GM19193 (cell line): Measurements from ENCODE around the gene GTF2I.
"Not testable (repeated sequence)": the region's sequence is repeated elsewhere in the genome, so short reads cannot be mapped to it uniquely, and the experiment has no call there.

Experiments used
- POLR2A ChIP-seq: IDR thresholded peaks from 4 replicates; pipeline ENCODE4 v1.6.1; 2011; ENCODE audit not compliant: insufficient read depth, insufficient read length; ENCODE audit errors: extremely low read depth

GTF2I gene

GRCh38 chr7:74707238-74707637 lies 49.7 kb downstream of the GTF2I start:
- TF ChIP-seq POLR2A, result no peak

GRCh38 chr7:74708569-74709275 lies 51.2 kb downstream of the GTF2I start:
- TF ChIP-seq POLR2A, result no peak

GRCh38 chr7:74709880-74710671 lies 52.6 kb downstream of the GTF2I start:
- TF ChIP-seq POLR2A, result no peak

GRCh38 chr7:74713567-74713966 lies 56.0 kb downstream of the GTF2I start:
- no peak for TF ChIP-seq POLR2A

- TF ChIP-seq POLR2A, result no peak
Measured at GRCh38 chr7:74717889-74718288, 60.4 kb downstream of the GTF2I start.

- TF ChIP-seq POLR2A, result no peak
Measured at GRCh38 chr7:74718336-74718735, 60.8 kb downstream of the GTF2I start.

GRCh38 chr7:74722153-74722552 lies 64.6 kb downstream of the GTF2I start:
- no peak for TF ChIP-seq POLR2A

GRCh38 chr7:74725840-74726239 lies 68.3 kb downstream of the GTF2I start:
- TF ChIP-seq POLR2A, result no peak

- TF ChIP-seq POLR2A, result no peak
Measured at GRCh38 chr7:74726309-74727101, 69.0 kb downstream of the GTF2I start.

DNA sequence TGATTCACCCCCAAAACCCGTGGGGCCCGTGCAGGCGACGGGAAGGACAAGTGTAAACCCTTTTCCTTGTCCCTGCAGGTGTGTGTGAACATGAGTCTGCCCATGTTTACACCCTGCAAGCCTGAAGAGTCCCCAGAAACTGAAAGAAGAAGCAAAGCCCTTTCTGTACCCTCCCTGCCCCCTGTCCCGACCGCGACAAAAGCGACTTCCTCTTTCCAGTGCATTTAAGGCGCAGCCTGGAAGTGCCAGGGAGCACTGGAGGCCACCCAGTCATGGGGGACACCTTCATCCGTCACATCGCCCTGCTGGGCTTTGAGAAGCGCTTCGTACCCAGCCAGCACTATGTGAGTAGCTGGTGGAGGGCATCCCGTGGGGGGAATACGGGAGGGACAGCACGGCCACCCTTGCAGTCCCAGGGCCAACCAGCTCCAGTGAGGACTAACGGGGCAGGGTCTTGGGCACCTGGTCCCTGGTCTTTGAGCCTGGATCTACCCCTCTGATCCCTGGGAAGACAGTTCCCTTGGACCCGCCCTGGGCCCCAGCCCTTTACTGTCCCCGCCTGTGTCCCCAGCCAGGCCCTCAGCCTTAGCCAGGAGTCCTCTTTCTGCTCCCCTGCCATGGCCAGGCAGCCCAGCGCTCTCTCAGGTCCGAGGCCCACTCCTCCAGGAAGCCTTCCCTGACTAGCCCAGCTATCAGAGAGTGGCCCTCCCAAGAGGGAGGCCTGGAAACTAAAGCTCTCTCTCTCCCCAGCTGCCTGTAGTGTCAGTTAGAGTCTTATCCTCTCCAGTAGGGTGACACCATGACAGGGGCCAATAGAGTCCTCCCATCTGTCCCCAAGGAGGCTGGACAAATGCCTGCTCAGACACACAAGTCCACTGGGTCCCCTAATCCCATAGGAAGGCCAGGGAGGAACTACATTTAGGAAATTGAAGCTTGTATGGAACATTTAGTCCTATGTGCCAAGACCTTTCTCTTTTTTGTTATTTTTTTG lies 116.5 kb downstream of the GTF2I start, which contains the start of gene NCF1:
Gene NCF1 (plus strand): TSS at position 252 of the 991 bp plus-strand sequence. CDS start 21 bp downstream, at position 273.
- not testable (repeated sequence) for TF ChIP-seq POLR2A
